NCI-H1105 treated with DMSO at 0.1 percent for 48 hours (cell line): ENCODE data around the gene TMEM229B.
"Not testable (repeated sequence)": the region's sequence is repeated elsewhere in the genome, so short reads cannot be mapped to it uniquely, and the experiment has no call there.

Experiments
- DNase-seq: peaks from one replicate; lab custom pipeline; 2025; lab: John Stamatoyannopoulos, UW

TMEM229B gene

GRCh38 chr14:67453575-67454300 is 34.8 kb downstream of the TMEM229B start:
- DNase-seq: no peak

DNA sequence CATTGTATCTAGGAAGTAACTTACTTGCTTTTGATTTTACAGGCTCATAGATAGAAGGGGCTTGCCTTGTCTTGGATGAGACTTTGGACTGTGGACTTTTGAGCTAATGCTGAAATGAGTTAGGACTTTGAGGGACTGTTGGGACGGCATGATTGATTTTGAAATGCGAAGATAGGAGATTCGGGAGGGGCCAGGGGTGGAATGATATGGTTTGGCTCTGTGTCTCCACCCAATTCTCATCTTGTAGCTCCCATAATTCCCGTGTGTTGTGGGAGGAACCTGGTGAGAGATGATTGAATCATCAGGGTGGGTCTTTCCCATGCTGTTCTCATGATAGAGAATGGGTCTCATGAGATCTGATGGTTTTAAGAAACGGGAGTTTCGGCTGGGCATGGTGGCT is 36.9 kb downstream of the TMEM229B start:
- not testable (repeated sequence) for DNase-seq

DNA sequence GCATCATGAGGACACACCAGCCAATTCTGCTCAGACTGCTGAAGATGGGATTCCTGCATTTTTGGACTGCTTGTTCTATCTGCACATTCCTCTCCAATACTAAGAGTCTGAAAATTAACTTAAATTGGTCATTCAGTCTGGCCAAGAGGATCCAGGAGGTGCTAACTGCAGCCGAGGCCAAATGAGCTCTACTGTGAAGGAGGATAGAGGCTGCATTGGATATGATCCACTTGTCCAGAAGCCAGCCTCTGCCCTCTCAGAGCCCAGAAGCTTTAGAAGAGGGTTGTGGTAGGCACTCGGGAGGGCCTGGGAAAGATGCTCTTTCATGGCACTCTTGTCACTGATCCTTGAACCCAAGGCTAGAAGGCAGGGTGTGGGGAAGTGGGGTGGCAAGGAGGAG is 39.4 kb downstream of the TMEM229B start:
- no peak for DNase-seq

DNA sequence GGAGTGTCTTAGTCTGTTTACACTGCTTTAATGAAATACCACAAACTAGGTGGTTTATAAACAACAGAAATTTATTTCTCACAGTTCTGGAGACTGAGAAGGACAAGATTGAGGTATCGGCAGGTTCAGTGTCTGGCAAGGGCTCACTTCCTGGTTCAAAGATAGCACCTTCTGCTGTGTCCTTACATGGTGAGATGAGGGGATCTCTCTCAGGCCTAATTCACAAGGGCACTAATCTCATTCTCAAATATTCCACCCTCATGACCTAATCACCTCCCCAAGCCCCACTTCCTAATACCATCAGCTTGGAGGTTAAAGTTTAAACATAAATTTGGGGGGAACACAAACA is 41.5 kb downstream of the TMEM229B start:
- DNase-seq: no peak

DNA sequence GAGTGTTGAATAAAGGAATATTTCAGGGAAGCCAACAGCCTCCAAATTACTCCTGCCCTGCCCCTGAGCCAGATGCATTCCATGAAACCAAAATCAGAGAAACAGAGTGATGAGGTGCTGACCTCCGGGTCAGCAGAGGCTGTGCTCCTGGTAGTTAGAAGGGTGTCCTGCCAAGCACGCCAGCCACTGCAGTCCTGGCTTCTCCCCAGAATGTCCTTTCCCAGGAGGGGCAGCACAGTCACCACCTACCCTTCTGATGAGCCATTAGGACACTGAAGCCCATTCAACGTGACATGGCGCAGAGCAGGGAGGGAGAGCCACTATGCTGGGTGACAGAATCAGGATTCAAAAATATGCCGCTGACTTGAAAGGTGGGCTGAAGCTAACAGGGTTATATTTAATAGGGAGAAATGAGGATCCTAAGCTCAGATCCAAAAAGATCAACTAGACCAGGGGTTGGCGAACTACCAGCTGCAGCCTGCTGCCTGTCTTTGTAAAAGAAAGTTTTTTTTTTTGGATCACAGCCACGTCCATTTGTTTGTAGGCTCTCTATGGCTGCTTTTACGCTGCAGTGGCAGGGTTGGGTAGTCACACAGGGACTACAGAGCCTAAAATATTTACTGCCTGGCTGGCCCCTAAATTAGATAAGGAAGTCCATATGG is 42.0 kb downstream of the TMEM229B start:
- DNase-seq: peak; percentile 72

DNA sequence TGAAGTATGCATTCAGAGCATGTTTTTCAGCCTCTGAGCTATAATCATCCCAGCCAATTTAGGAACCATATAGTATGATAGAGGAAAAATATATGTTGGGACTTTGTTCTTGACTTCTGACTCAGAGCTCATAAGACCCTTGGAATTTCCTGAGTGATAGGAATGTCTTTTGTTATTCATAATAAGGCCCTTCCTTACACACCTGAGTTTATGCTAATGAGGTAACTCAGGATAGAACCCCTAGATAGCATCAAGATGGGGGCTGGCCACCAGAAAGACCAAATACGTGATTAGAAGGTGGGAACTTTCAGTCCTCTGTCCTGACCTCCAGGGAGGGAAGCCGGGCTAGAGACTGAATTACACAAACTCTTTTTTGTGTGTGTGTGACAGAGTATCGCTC is 44.1 kb downstream of the TMEM229B start:
- DNase-seq: no peak

- DNase-seq: no peak
Observed at GRCh38 chr14:67442139-67442906, 46.2 kb downstream of the TMEM229B start.

DNA sequence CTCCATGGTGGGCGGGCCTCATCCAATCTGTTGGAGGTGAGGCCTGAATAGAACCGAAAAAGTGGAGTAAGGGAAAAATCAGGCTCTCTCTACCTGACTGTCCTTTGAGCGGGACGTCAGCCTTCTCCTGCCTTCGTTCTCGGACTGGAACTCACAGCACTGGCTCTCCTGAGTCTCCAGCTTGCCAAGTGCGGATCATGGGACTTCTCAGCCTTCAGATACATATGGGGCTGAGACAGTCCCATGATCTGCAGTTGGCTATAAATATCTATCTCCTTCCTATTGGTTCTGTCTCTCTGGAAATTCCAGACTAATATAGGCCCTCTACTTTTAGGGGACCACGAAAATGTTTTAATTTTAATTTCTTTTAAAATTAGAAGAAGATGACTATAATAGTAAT is 46.8 kb downstream of the TMEM229B start:
- DNase-seq: no peak

GRCh38 chr14:67441256-67441655 is 47.3 kb downstream of the TMEM229B start:
- DNase-seq: no peak

GRCh38 chr14:67440513-67440912 is 48.0 kb downstream of the TMEM229B start:
- DNase-seq: no peak

GRCh38 chr14:67438969-67439368 is 49.6 kb downstream of the TMEM229B start:
- DNase-seq: no peak

DNA sequence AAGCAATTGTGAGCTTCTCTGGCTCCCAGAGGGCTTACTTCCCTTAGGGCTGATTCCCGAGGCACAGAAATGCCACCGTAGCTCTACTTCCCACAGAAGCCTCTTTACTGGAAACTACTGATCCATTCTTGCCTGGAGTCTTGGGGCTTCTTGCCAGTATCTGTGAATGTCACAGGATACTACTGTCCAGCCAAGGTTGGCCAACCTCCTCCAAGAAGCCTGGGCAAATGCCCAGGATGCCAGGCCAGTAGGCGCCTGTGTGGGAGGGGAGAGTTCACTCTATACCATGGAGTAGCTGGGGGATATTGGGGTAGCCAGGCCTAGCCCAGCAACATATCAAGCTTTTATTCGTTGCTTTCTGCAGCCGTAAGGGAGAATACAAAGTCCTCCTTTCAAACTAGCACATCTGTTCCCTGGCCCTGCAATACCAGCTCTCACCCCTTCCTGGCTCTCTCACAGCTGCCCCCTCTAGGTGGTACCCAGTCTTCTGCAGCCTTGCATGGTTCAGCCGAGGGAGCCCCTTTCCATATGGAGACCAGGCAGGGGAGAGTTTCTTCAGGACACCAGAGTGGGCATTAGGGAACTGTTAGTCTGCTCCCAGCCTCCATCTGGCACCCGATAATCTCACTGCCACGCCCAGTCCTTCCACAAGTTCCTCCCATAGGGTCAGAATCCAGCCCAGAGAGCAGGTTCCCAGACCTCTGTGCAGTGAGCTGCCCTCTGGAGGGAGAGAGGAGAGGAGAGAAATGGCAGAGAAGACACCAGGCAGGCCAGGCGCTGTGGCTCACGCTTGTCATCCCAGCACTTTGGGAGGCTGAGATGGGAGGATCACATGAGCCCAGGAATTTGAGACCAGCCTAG is 52.3 kb downstream of the TMEM229B start:
- DNase-seq: no peak

DNA sequence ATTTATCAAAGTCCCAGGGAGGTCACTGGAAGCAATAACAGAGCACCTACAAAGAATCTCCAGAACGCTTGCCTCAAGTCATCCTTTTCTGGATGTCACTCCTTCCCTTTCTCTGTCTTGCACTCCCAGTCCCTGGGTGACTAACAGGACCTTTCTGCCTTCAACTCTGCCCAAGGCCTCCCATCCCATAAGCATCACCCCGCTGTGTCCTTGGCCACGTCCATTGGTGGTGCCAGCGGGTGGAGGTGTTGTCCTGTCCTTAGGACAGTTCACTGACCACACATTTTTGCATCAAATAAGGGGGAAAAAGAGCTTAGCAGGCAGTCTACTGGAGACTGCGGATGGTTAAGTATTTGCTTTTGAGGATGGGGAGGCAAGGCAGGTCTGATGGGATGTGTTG is 52.9 kb downstream of the TMEM229B start:
- DNase-seq: no peak

GRCh38 chr14:67432050-67432564 is 56.4 kb downstream of the TMEM229B start:
- DNase-seq: no peak

- no peak for DNase-seq
Observed at GRCh38 chr14:67429510-67430205, 58.9 kb downstream of the TMEM229B start.

DNA sequence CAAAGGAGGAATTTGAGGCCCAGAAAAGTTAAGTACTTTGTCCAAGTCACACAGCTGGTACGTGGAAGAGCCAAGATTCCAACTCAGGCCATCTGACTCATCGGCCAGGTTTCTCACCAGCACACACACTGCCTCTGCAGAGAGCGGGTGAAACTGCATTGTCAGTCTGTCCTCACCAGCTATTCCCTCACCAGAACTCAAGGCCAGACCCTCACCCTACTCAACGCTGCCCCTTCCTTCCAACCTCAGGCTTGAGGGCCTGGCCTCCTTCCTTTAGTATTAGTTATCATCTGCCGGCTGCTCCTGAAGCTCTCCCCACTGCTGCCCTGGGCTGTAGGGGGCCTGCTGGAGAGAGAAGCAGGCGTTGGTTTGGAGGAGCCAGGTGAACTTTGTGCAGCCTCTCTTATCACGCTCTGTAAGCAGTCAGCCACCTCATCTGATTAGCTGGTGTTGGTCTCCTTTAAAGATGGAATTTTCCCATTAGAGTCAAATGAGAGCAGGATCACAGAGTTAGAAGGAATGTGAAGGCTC is 60.0 kb downstream of the TMEM229B start:
- DNase-seq: no peak

GRCh38 chr14:67426983-67427606 is 61.4 kb downstream of the TMEM229B start:
- DNase-seq: peak; percentile 72

GRCh38 chr14:67426161-67426560 is 62.4 kb downstream of the TMEM229B start:
- no peak for DNase-seq

- no peak for DNase-seq
Observed at GRCh38 chr14:67425608-67426007, 62.9 kb downstream of the TMEM229B start.

- no peak for DNase-seq
Observed at GRCh38 chr14:67424539-67424938, 64.0 kb downstream of the TMEM229B start.

DNA sequence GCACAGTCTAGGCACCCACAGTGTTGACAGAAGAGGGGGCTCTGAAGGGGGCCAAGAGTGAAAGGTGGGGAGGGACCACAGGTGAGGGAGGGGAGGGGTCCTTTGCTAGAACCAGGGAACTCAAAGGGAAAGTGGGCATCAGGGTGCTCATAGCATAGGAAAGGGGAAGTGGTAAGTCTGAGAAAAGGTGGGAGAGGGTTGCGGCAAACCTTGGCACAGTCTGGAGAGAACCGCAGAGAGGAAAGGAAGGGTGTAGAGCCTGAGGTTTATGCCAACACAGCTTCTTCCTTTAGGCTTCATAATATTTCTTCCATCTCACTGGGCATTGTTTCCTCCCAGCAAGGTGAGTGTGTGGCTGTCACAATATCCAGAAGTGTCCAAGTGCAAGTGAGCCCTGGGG is 65.1 kb downstream of the TMEM229B start:
- DNase-seq: no peak
